Body of pancreas (tissue), 4 donors: ENCODE data around the gene SOST.

Experiments
- CTCF ChIP-seq, 7 experiments: fragments of 450-650 bp in 4 of 7; fragments of 200-600 bp in 3 of 7; sonication (generic) in 3 of 7; IDR thresholded peaks; one replicate each; pipeline ENCODE4 v1.5.1; 2016 to 2019; ENCODE audit warnings: antibody characterized with exemption in 7 of 7
- POLR2A ChIP-seq, 3 donors: fragments of 450-650 bp; IDR thresholded peaks; one replicate each; pipeline ENCODE4 v1.6.1; 2016; ENCODE audit warnings: antibody characterized with exemption in 3 of 3, mild to moderate bottlenecking in 2 of 3

GRCh38 chr17:43741636-43742035, 17.0 kb downstream of the SOST start:
- TF ChIP-seq POLR2A (IDR thresholded peaks at IDR 0.05) (no peak), CTCF (IDR thresholded peaks at IDR 0.05) (no peak)
